NCI-H510A (cell line): Measurements from ENCODE around the gene PES1.
A peak's percentile ranks its signal among the peaks of the same experiment; 100 is the strongest.
"Not testable (repeated sequence)": the region's sequence is repeated elsewhere in the genome, so short reads cannot be mapped to it uniquely, and the experiment has no call there.

ENCODE experiments used
- DNase-seq: peaks from one replicate; lab custom pipeline; 2025; lab: John Stamatoyannopoulos, UW

Gene PES1

GRCh38 chr22:30591588-30592359 lies at the start of gene PES1:
PES1 (minus strand) TSS chr22:30591910; CDS start chr22:30591833, 77 bp downstream.
- DNase-seq, result peak; percentile 86

GRCh38 chr22:30640839-30641430 lies 49.2 kb upstream of the PES1 start:
- no peak for DNase-seq

- DNase-seq, result no peak
Observed at GRCh38 chr22:30640361-30640760, 48.7 kb upstream of the PES1 start.

- DNase-seq, result no peak
Observed at GRCh38 chr22:30637701-30638114, 46.0 kb upstream of the PES1 start.

GRCh38 chr22:30636226-30637077 lies 44.7 kb upstream of the PES1 start:
- DNase-seq, result no peak

- DNase-seq, result peak; percentile 57
Observed at GRCh38 chr22:30635273-30636225, 43.8 kb upstream of the PES1 start, which contains the start of gene SLC35E4. SLC35E4 (plus strand) TSS chr22:30635781; CDS start chr22:30636451, 670 bp downstream.

GRCh38 chr22:30634471-30635233 lies 42.9 kb upstream of the PES1 start:
- no peak for DNase-seq

- not testable (repeated sequence) for DNase-seq
Observed at GRCh38 chr22:30631469-30631868, 39.8 kb upstream of the PES1 start.

GRCh38 chr22:30628491-30628890 lies 36.8 kb upstream of the PES1 start:
- DNase-seq, result no peak

- no peak for DNase-seq
Observed at GRCh38 chr22:30627471-30627870, 35.8 kb upstream of the PES1 start.

GRCh38 chr22:30626413-30626812 lies 34.7 kb upstream of the PES1 start:
- no peak for DNase-seq

- DNase-seq, result not testable (repeated sequence)
Observed at GRCh38 chr22:30619909-30620308, 28.2 kb upstream of the PES1 start.

- no peak for DNase-seq
Observed at GRCh38 chr22:30617819-30618218, 26.1 kb upstream of the PES1 start.

GRCh38 chr22:30615543-30615954 lies 23.8 kb upstream of the PES1 start:
- no peak for DNase-seq

GRCh38 chr22:30614879-30615278 lies 23.2 kb upstream of the PES1 start:
- no peak for DNase-seq

GRCh38 chr22:30614268-30614667 lies 22.6 kb upstream of the PES1 start:
- no peak for DNase-seq

- DNase-seq, result no peak
Observed at GRCh38 chr22:30612789-30613188, 21.1 kb upstream of the PES1 start.

GRCh38 chr22:30611197-30611596 lies 19.5 kb upstream of the PES1 start:
- no peak for DNase-seq

GRCh38 chr22:30610299-30610698 lies 18.6 kb upstream of the PES1 start:
- no peak for DNase-seq
